Measurements from ENCODE around the gene DZIP1. TPM values are rescaled to one million over a fixed set of nuclear protein-coding genes. Genes with fewer than 3 reads are reported as not detected.

DZIP1 gene
- polyA plus RNA-seq, 2 of the 4 experiments (the other 2 are of a cell fraction) = 11.5 to 17.1 TPM

- POLR2A ChIA-PET = no interaction called here
- TF ChIP-seq EHMT2 (IDR thresholded peaks at IDR 0.05; ENCODE audit: low read depth) (no peak), HOXB5 (CRISPR knock-in tag; IDR thresholded peaks at IDR 0.05) (no peak), ESRRA (IDR thresholded peaks at IDR 0.05; ENCODE audit: borderline replicate concordance, low read length) (no peak), BCL3 (IDR thresholded peaks at IDR 0.05) (no peak), RARB (CRISPR knock-in tag; IDR thresholded peaks at IDR 0.05) (no peak), ELK1 (IDR thresholded peaks at IDR 0.05; ENCODE audit: low read depth, low read length) (no peak), KDM5A (IDR thresholded peaks at IDR 0.05) (no peak), RCOR1 (IDR thresholded peaks at IDR 0.05; ENCODE audit: low read depth, low read length) (no peak), CBX2 (IDR thresholded peaks at IDR 0.05; ENCODE audit: borderline replicate concordance, low read depth) (no peak), HEYL (CRISPR knock-in tag; IDR thresholded peaks at IDR 0.05) (no peak), TP53 (CRISPR knock-in tag; IDR thresholded peaks at IDR 0.05) (no peak), FOSB (CRISPR knock-in tag; IDR thresholded peaks at IDR 0.05) (no peak), ZC3H11A (IDR thresholded peaks at IDR 0.05) (no peak), CHD4 (IDR thresholded peaks at IDR 0.05; ENCODE audit: borderline replicate concordance) (no peak), JUN (IDR thresholded peaks at IDR 0.05) (no peak), CEBPB (IDR thresholded peaks at IDR 0.05) (no peak), RAD21 (conservative IDR thresholded peaks at IDR 0.05 in 1 of 2, IDR thresholded peaks at IDR 0.05 in 1 of 2) (no peak), HES2 (IDR thresholded peaks at IDR 0.05) (no peak), MYC (IDR thresholded peaks at IDR 0.05; ENCODE audit: borderline replicate concordance, low read length) (no peak)
- no peak for ATAC-seq
- CTCF ChIA-PET = interaction anchor here (1.2 kb wide), 1 partner anchor 60 kb away, joined by 3 read pairs; no protein-coding TSS in a partner anchor
- WGBS (ENCODE audit: missing lambda C conversion rate) = 67% methylated on average over 2 of the region's 2 CpGs
- no peak for DNase-seq (ENCODE audit: low read depth in 1 of 2, low spot score in 1 of 2)
- peaks cover 2% of the 10 kb centered on the region; the same call in 1 of the 3 replicates for H3K4me1 ChIP-seq
- no peaks in the 10 kb centered on the region; the same call in 2 of the 3 replicates for H3K9me3 ChIP-seq
- FAIRE-seq = no peak
- no peak overlapping the region for H3K27ac ChIP-seq
- no peak overlapping the region for H3K4me3 ChIP-seq
- no peak overlapping the region for H3K4me2 ChIP-seq
These were observed 39.9 kb upstream of the DZIP1 start for GRCh38 chr13:95684418-95684817.

GRCh38 chr13:95679722-95680121, 35.2 kb upstream of the DZIP1 start:
- DNase-seq (ENCODE audit: low read depth in 1 of 2, low spot score in 1 of 2) (no peak), ATAC-seq (no peak), FAIRE-seq (no peak)
- H3K4me3 ChIP-seq = no peak overlapping the region
- H3K4me1 ChIP-seq = peaks cover 24% of the 10 kb centered on the region; the same call in 2 of the 3 replicates
- 69% methylated on average over 2 of the region's 2 CpGs for WGBS (ENCODE audit: missing lambda C conversion rate)
- H3K4me2 ChIP-seq = peak overlapping the region; percentile 95; the same call in 1 of the 3 replicates
- no peak for TF ChIP-seq CHD2 (IDR thresholded peaks at IDR 0.05; ENCODE audit: low read length, partially characterized antibody)
- TF ChIP-seq HOXB13 (CRISPR knock-in tag; IDR thresholded peaks at IDR 0.05; ENCODE audit: low read depth) = no peak
- TF ChIP-seq NPAS2 (CRISPR knock-in tag; IDR thresholded peaks at IDR 0.05; ENCODE audit: borderline replicate concordance) = no peak
- no peak for TF ChIP-seq HOXB5 (CRISPR knock-in tag; IDR thresholded peaks at IDR 0.05)
- no peak for TF ChIP-seq CBX2 (IDR thresholded peaks at IDR 0.05; ENCODE audit: borderline replicate concordance, low read depth)
- no peak for TF ChIP-seq JUN (IDR thresholded peaks at IDR 0.05)
- TF ChIP-seq RARB (CRISPR knock-in tag; IDR thresholded peaks at IDR 0.05) = no peak
- no peaks in the 10 kb centered on the region for H3K9me3 ChIP-seq
- no peak overlapping the region for H3K27ac ChIP-seq
- ChIA-PET POLR2A (no interaction called here), CTCF (no interaction called here)

GRCh38 chr13:95678967-95679366, 34.5 kb upstream of the DZIP1 start:
- Histone ChIP-seq H3K27ac (no peak overlapping the region), H3K4me2 (peak overlapping the region; percentile 95), H3K4me3 (no peak overlapping the region), H3K4me1 (peaks cover 27% of the 10 kb centered on the region; the same call in 2 of the 3 replicates), H3K9me3 (no peaks in the 10 kb centered on the region)
- no peak for DNase-seq (ENCODE audit: low read depth in 1 of 2, low spot score in 1 of 2)
- no peak for ATAC-seq
- no peak for FAIRE-seq
- ChIA-PET POLR2A (no interaction called here), CTCF (no interaction called here)
- WGBS (ENCODE audit: missing lambda C conversion rate) = 93% methylated on average over 4 of the region's 4 CpGs
- TF ChIP-seq NPAS2 (CRISPR knock-in tag; IDR thresholded peaks at IDR 0.05; ENCODE audit: borderline replicate concordance) (no peak), FOSL2 (IDR thresholded peaks at IDR 0.05) (no peak), FOSL2 (CRISPR knock-in tag; IDR thresholded peaks at IDR 0.05) (no peak), HES2 (IDR thresholded peaks at IDR 0.05) (no peak), RAD21 (conservative IDR thresholded peaks at IDR 0.05 in 1 of 2, IDR thresholded peaks at IDR 0.05 in 1 of 2) (no peak), KDM1A (IDR thresholded peaks at IDR 0.05; ENCODE audit: low read depth) (no peak), EP300 (IDR thresholded peaks at IDR 0.05) (no peak), CBX2 (IDR thresholded peaks at IDR 0.05; ENCODE audit: borderline replicate concordance, low read depth) (no peak), MAFK (IDR thresholded peaks at IDR 0.05; ENCODE audit: partially characterized antibody) (no peak), GATA3 (IDR thresholded peaks at IDR 0.05; ENCODE audit: borderline replicate concordance) (no peak), USF2 (IDR thresholded peaks at IDR 0.05) (no peak)

Data from A549 (cell line).